A549 (cell line): ENCODE results near the gene OR51D1.

Source experiments
- CHD2 ChIP-seq: fragments of 150-350 bp; IDR thresholded peaks from 2 replicates; pipeline ENCODE4 v1.6.1; 2014; ENCODE audit warnings: low read length; ENCODE audit not compliant: partially characterized antibody
- KDM5A ChIP-seq: fragments of 200-600 bp; sonication (generic); IDR thresholded peaks from 2 replicates; pipeline ENCODE4 v1.6.1; 2016; ENCODE audit warnings: antibody characterized with exemption, mild to moderate bottlenecking
- TF ChIP-seq, protein P1 (sequence below): fragments of >200 bp; sonication (Bioruptor Twin); formaldehyde crosslinking; IDR thresholded peaks from 3 replicates; pipeline ENCODE4 v1.5.1; 2016

DNA sequence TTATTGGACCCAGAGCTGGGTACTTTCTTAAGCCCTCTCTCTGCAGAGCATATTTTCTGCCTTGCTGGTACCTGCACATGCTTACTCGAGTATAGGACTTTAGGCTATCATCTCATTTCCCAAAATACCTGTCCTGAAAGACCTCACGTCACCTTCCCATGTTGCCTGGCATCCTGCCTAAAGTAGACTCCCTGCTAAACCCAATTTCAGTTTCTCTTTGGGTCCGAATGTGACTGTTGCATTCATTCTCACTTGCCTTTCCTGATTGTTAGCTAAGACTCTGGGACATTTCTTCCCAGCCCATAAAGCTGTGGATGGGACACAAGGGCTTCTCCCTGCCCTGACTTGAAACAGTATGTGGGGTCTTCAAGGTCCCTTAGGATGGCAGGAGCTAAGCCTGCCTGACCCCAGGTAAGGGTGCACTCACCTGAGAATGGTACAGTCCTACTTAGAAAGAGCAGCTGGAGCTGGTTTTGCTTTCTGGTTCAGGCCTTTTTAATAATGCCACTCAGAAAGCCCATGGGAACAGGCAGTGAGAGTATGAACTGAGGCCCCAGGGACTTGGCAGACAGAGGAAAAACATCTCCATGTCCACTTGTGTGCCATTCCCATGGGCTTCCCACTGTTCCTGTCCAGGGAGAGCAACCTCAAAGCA is 47.5 kb downstream of the OR51D1 start:
- TF ChIP-seq KDM5A (no peak), CHD2 (no peak)
- TF ChIP-seq, protein P1, sequence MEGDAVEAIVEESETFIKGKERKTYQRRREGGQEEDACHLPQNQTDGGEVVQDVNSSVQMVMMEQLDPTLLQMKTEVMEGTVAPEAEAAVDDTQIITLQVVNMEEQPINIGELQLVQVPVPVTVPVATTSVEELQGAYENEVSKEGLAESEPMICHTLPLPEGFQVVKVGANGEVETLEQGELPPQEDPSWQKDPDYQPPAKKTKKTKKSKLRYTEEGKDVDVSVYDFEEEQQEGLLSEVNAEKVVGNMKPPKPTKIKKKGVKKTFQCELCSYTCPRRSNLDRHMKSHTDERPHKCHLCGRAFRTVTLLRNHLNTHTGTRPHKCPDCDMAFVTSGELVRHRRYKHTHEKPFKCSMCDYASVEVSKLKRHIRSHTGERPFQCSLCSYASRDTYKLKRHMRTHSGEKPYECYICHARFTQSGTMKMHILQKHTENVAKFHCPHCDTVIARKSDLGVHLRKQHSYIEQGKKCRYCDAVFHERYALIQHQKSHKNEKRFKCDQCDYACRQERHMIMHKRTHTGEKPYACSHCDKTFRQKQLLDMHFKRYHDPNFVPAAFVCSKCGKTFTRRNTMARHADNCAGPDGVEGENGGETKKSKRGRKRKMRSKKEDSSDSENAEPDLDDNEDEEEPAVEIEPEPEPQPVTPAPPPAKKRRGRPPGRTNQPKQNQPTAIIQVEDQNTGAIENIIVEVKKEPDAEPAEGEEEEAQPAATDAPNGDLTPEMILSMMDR, result no peak
